Sciatic nerve (tissue), 2 donors: ENCODE data around the gene SVBP. TPM values are rescaled to one million over a fixed set of nuclear protein-coding genes. Genes with fewer than 3 reads are reported as not detected.
"Not testable (repeated sequence)": the region's sequence is repeated elsewhere in the genome, so short reads cannot be mapped to it uniquely, and the experiment has no call there.

Experiments
- ATAC-seq: fragments of 200-7000 bp; cut with Tn5 transposase; one replicate; pipeline ENCODE4 v1.9.1; 2020; ENCODE audit warnings: mild to moderate bottlenecking, moderate library complexity
- DNase-seq: peaks from one replicate; pipeline ENCODE4 v3.0.0-alpha.2; 2020; ENCODE audit warnings: low spot score
- intact Hi-C: fragments of 100-400 bp; cut with DNase I; formaldehyde crosslinking; loops from one replicate; pipeline ENCODE4 v1.14.2; 2022
- total RNA-seq: library from RNA; stranded (reverse); fragmentation: NEBNext Ultra II Directional; extraction: Animal tissue kit (Norgen Biotek cat#: 25700); gene quantifications from one replicate; pipeline ENCODE4 v1.2.1, GENCODE V29; 2021
- donor health status: DM: no; HTN: no; CAD: no.
- donor health status: DM: no; HTN: no; CAD: no.

Gene SVBP
- total RNA-seq, 1 donor from 2014 or later = 36.6 TPM

- ATAC-seq (peak; percentile 7), DNase-seq (no peak)
- intact Hi-C loops = no loop called here
Observed at GRCh38 chr1:42815941-42816584, 1.1 kb downstream of the SVBP start.

GRCh38 chr1:42814815-42815214 is 2.4 kb downstream of the SVBP start:
- DNase-seq, intact Hi-C loops, ATAC-seq: not testable (repeated sequence)

- intact Hi-C loops = no loop called here
- DNase-seq (no peak), ATAC-seq (no peak)
Observed at GRCh38 chr1:42807056-42807668, 10.0 kb downstream of the SVBP start.

DNA sequence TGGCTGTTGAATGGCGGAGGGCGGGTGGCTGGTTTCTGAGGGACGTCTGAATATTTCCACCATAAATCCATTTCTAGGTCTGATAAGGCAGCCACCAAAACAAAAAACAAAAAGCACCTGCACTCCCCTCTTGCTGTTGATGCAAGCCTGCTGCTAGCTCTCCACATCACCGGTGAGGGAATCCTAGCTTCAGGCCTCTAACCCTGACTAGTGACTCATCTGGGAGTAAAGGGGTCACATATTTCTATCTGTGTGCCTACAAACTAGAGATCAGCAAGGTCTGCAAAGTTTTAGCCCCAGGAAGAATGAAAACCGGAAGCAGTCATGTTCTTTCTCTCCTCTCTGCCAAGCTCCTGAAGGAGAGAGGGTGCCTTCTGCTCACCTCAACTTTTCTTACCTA is 10.6 kb downstream of the SVBP start:
- ATAC-seq = no peak
- DNase-seq = no peak
- intact Hi-C loops = no loop called here

DNA sequence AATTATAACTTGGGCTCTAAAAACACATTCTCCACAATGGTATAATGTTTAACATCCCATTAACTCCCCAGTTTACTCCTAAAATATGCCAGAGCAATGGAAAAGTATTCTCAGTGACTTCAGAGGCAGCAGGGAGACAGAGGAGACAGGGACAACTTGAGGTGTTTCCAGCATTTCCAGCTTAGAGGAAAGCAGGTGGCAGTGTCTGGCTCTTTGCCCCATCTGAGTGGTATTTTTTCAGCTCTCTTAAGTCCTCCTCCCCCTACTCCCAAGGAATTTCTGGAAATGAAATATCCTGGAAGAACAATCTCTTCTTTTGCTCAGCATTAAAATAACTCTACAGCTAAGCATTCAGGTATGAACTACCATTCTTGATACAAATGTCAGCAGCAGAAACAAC is 11.0 kb downstream of the SVBP start:
- intact Hi-C loops = no loop called here
- DNase-seq = no peak
- ATAC-seq = no peak

DNA sequence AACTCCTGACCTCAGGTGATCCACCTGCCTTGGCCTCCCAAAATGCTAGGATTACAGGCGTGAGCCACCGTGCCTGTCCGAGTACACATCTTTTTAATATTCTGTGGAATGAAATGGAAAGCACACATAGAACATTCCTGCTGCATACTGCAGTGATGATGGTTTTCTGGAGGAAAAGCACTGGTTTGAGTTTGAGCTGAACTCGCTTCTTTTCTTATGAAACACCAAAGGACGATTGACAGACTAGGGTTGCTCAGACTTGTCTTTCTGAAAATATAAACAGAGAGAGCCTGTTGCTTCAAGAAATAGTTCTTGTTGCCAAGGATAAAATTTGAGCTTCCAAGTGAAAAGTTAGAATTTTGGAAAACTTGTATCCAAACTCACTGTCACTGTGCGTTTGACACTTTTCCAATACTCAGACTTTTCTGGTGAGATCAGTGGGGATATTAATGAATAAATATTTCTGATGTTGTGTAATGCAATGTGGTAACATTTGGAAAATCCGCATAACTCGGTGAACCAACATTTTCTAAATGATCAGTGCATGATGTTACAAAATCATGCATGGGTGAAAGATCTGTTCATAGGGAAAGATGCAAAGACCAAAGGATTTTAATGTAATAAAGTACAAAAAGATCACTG is 15.2 kb downstream of the SVBP start:
- DNase-seq = no peak
- ATAC-seq = peak; percentile 80
- intact Hi-C loops = no loop called here

GRCh38 chr1:42797979-42798378 is 19.2 kb downstream of the SVBP start:
- ATAC-seq = no peak
- no peak for DNase-seq
- intact Hi-C loops = loop anchor here (5.0 to 10.0 kb wide), 2 partner anchors 277 to 569 kb away; partner anchors contain the start of gene ELOVL1

- no peak for DNase-seq
- intact Hi-C loops = loop anchor here (5.0 to 10.0 kb wide), 2 partner anchors 277 to 570 kb away; partner anchors contain the start of gene ELOVL1
- ATAC-seq = no peak
Observed at GRCh38 chr1:42797414-42797813, 19.8 kb downstream of the SVBP start.

GRCh38 chr1:42793824-42794223 is 23.4 kb downstream of the SVBP start:
- intact Hi-C loops = loop anchor here (10.0 kb wide), 1 partner anchor 281 kb away; no protein-coding TSS in a partner anchor
- DNase-seq = no peak
- peak; percentile 89 for ATAC-seq

DNA sequence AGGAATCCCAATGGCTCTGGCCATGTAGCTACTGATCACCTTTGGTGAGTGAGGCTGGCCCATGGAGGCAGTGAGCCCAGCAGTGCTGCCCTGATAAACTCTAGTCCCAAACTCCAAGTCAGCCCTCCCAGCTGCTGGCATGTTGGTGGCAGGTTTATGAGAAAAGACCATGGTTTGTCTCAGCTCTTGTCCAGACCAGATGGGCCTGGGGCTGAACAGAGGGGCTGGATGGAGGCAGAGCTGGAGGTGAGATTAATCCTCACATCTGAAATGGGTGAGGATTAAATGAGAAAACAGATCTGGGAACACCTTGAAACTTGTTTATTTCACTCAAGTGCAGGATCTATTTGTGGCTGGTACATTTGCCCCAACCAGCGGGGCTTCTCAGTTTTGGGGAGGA is 29.2 kb downstream of the SVBP start:
- ATAC-seq (no peak), DNase-seq (no peak)
- intact Hi-C loops = no loop called here

DNA sequence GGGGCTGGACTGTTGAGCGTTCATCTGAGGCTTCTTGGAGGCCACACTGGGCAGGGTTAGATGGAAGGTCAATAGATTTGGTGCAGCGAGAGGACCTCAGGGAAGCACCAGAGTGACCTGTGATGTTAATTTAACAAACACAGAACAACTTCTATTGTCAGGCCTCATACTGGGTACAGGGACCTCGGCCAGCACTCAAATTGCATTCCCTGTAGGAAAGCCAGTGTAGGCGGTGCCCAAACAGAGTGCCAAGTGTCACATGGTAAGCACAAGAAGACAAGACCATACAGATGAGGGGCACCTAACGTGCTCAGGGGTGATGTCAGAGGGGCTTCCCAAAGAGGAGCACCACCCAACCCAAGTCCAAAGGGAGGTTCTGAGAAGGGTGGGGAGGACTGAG is 31.1 kb downstream of the SVBP start:
- DNase-seq = no peak
- intact Hi-C loops = no loop called here
- no peak for ATAC-seq

- DNase-seq = peak; percentile 62
- intact Hi-C loops = no loop called here
- peak; percentile 65 for ATAC-seq
Observed at GRCh38 chr1:42784946-42785693, 32.1 kb downstream of the SVBP start, which contains the start of gene TMEM269. TMEM269 (plus strand) TSS chr1:42784991; CDS start chr1:42789894, 4,903 bp downstream.

DNA sequence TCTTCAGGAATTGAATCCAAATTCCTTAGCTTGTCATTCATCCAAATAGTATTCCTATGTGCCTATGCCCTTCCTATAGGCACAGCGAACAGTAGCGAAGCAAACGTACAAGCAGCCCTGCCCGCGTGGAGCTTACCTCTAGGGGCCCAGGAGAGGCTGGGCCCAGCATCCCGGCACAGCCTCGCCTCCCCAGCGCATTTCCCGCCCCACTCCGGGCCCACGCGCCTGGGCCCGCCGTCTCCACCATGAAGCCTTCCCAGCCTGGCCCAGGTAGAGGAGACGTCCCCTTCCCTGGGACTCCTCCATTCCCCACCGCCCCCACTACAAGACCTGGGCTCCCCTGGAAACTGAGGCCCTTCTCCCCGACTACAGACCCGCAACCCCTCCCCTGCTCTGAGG is 32.7 kb downstream of the SVBP start:
- peak; percentile 11 for ATAC-seq
- intact Hi-C loops = no loop called here
- DNase-seq = no peak

GRCh38 chr1:42783092-42783491 is 34.1 kb downstream of the SVBP start:
- intact Hi-C loops = no loop called here
- ATAC-seq (no peak), DNase-seq (no peak)

DNA sequence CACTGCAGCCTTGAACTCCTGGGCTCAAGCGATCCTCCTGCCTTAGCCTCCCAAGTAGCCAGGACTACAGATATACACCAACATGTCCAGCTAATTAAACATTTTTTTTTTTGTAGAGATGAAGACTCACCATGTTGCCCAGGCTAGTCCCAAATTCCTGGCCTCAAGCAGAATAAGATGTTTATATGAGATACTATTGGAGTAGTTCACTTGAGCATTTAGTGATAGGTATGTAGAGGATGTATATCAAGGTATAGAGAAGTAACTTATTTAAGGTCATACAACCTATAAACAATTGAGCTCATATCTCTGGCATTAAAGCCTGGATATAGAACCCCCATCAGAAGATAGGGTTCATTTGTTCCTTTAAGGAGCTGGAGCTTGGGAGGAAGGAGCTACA is 37.0 kb downstream of the SVBP start:
- intact Hi-C loops = no loop called here
- no peak for DNase-seq

GRCh38 chr1:42779725-42780124 is 37.5 kb downstream of the SVBP start:
- no peak for ATAC-seq
- no peak for DNase-seq
- intact Hi-C loops = no loop called here

More for the DNA sequence above, 37.0 kb downstream of the SVBP start:
- no peak for ATAC-seq

DNA sequence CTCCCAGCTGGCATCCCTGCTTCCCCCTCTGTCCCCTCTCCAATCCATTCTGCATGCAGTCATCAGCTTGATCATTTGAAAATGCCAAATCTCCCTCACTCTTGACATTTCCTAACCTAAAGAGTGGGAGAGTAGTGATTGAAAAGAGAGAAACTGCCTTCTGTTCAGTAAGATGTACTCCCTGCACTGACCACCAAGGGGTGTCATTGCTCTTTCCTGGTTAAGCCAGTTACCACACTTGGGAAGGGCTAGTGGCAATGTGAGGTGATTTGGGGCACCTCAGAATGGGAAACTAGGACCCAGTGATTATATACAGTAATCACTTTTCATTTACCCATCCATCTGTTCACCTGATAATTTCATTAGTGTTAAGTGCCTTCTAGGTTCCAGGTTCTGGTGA is 39.3 kb downstream of the SVBP start:
- ATAC-seq (peak; percentile 82), DNase-seq (no peak)
- intact Hi-C loops = no loop called here

GRCh38 chr1:42776502-42776901 is 40.7 kb downstream of the SVBP start:
- intact Hi-C loops = no loop called here
- no peak for ATAC-seq
- no peak for DNase-seq

DNA sequence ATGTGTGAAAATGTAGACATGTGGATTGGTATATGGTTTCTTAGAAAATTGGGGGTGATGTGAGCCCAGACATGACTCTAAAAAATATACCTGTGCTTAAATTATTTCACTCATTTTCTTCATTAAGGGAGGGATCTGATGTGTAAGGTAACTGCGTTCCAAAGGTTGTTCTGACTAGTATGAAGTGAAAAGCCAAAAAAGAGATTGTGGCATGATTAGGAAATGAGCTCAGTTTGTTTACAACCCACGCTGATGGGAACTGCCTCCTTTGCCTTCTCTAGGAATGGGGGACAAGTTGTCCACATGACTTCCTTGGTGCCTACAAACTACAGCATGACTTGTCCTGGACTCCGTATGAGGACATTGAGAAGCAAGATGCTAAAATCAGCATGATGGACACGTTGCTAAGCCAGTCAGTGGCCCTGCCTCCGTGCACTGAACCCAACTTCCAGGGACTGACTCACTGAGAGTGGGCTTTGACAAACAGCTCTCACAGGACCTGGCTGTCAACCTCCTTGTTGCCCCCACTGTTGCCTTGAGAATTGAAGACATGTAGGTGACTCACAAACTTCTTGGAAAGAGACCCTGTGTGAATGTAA is 42.2 kb downstream of the SVBP start:
- intact Hi-C loops = no loop called here
- ATAC-seq = no peak
- no peak for DNase-seq
